ENCODE results near the gene DPY19L2. TPM values are rescaled to one million over a fixed set of nuclear protein-coding genes. Genes with fewer than 3 reads are reported as not detected.
"Not testable (repeated sequence)": the region's sequence is repeated elsewhere in the genome, so short reads cannot be mapped to it uniquely, and the experiment has no call there.

DPY19L2 gene
- total and polyA plus RNA-seq, 2 of the 13 experiments (the other 11 are each of a cell fraction or from before 2014, with no cell fraction given) = not detected

DNA sequence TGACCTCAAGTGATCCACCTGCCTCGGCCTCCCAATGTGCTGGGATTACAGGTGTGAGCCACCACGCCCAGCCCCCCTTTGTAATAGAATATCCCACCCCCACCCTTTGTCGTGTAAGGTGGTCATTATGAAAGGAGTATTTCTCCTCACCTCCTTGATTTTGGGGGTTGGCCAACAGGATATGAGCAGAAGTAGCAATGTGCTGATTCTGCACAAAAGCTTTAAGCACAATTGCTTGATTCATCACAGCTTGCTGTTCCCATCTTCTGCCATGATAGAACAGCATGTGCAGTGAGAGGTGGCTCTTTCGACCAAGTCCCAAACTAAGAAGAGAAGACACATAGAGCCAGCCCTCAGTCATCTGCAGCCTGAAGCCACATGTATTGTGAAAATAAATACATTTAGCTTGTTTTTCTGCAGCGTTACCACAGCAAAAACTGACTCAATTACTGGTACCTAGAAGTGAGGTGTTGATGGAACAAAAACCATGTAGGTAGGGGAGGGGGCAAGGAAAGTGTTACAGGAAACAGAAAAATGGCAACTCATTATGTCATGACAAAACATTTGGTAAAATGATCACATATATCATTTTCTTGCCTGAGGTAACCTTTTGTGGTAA, 122.9 kb downstream of the DPY19L2 start:
- BruUV-seq (replicated peaks); FAIRE-seq; H3K4me2 ChIP-seq (ENCODE audit: low read depth, low read length); H3K79me2 ChIP-seq (ENCODE audit: insufficient read depth, low read length); POLR2A ChIA-PET; H3K4me3 ChIP-seq (replicated peaks in 1 of 3; ENCODE audit: insufficient read depth in 1 of 3, low read depth in 2 of 3, low read length in 3 of 3); ATAC-seq; H3K27ac ChIP-seq (ENCODE audit: extremely low read length, insufficient read depth, low read length); in situ Hi-C loops (cut with HindIII; ENCODE audit: extremely low pct_ligation_motif_present, low pct_unique_long_range_greater_than_20kb); CTCF ChIA-PET (ENCODE audit: low intra/inter-chr PET ratio, low total read pairs); DNase-seq (ENCODE audit: low spot score); H3K9me3 ChIP-seq (ENCODE audit: low read length); H3K36me3 ChIP-seq (replicated peaks in 1 of 2; ENCODE audit: control insufficient read depth in 1 of 2, insufficient read depth in 2 of 2, low read length in 2 of 2); H4K20me1 ChIP-seq (ENCODE audit: insufficient read depth, low read length); H3K4me1 ChIP-seq (ENCODE audit: insufficient read depth, low read length); H3K27me3 ChIP-seq (ENCODE audit: control insufficient read depth in 1 of 2, insufficient read depth in 2 of 2, low read length in 2 of 2); H2AFZ ChIP-seq (ENCODE audit: low read length); H3K9ac ChIP-seq (ENCODE audit: insufficient read depth, low read depth, low read length): not testable (repeated sequence)
- TF ChIP-seq MAFK (conservative IDR thresholded peaks at IDR 0.05 in 1 of 2, IDR thresholded peaks at IDR 0.05 in 1 of 2; ENCODE audit: low read length in 2 of 2) = peak; percentile 34 to 60
- TF ChIP-seq MAFF (IDR thresholded peaks at IDR 0.05; ENCODE audit: low read depth, low read length) = peak; percentile 49
- intact Hi-C loops (cut with micrococcal nuclease; ENCODE audit: unreplicated experiment) = loop anchor here (10.0 kb wide), 1 partner anchor 189 kb away; no protein-coding TSS in a partner anchor
- 40% methylated on average over 1 of the region's 5 CpGs for WGBS (ENCODE audit: low lambda C conversion rate)

- in situ Hi-C loops (cut with HindIII; ENCODE audit: extremely low pct_ligation_motif_present, low pct_unique_long_range_greater_than_20kb) = not testable (repeated sequence)
Measured at GRCh38 chr12:63538656-63539055, 129.6 kb downstream of the DPY19L2 start.

GRCh38 chr12:63537838-63538237, 130.5 kb downstream of the DPY19L2 start:
- DNase-seq (ENCODE audit: low spot score); H3K4me3 ChIP-seq (replicated peaks in 1 of 3; ENCODE audit: insufficient read depth in 1 of 3, low read depth in 2 of 3, low read length in 3 of 3); intact Hi-C loops (cut with micrococcal nuclease; ENCODE audit: unreplicated experiment); H3K9ac ChIP-seq (ENCODE audit: insufficient read depth, low read depth, low read length); BruUV-seq (replicated peaks); H3K79me2 ChIP-seq (ENCODE audit: insufficient read depth, low read length); H4K20me1 ChIP-seq (ENCODE audit: insufficient read depth, low read length); FAIRE-seq; H3K4me2 ChIP-seq (ENCODE audit: low read depth, low read length); H3K9me3 ChIP-seq (ENCODE audit: low read length); H3K36me3 ChIP-seq (replicated peaks in 1 of 2; ENCODE audit: control insufficient read depth in 1 of 2, insufficient read depth in 2 of 2, low read length in 2 of 2); H3K4me1 ChIP-seq (ENCODE audit: insufficient read depth, low read length); H2AFZ ChIP-seq (ENCODE audit: low read length); H3K27ac ChIP-seq (ENCODE audit: extremely low read length, insufficient read depth, low read length); H3K27me3 ChIP-seq (ENCODE audit: control insufficient read depth in 1 of 2, insufficient read depth in 2 of 2, low read length in 2 of 2); in situ Hi-C loops (cut with HindIII; ENCODE audit: extremely low pct_ligation_motif_present, low pct_unique_long_range_greater_than_20kb); POLR2A ChIA-PET; CTCF ChIA-PET (ENCODE audit: low intra/inter-chr PET ratio, low total read pairs); ATAC-seq: not testable (repeated sequence)

More at GRCh38 chr12:63538656-63539055, 129.6 kb downstream of the DPY19L2 start:
- BruUV-seq (replicated peaks); H3K9me3 ChIP-seq (ENCODE audit: low read length); H3K36me3 ChIP-seq (replicated peaks in 1 of 2; ENCODE audit: control insufficient read depth in 1 of 2, insufficient read depth in 2 of 2, low read length in 2 of 2); FAIRE-seq; H3K27ac ChIP-seq (ENCODE audit: extremely low read length, insufficient read depth, low read length); H3K4me2 ChIP-seq (ENCODE audit: low read depth, low read length); POLR2A ChIA-PET; CTCF ChIA-PET (ENCODE audit: low intra/inter-chr PET ratio, low total read pairs); H3K27me3 ChIP-seq (ENCODE audit: control insufficient read depth in 1 of 2, insufficient read depth in 2 of 2, low read length in 2 of 2); H3K79me2 ChIP-seq (ENCODE audit: insufficient read depth, low read length); H3K4me3 ChIP-seq (replicated peaks in 1 of 3; ENCODE audit: insufficient read depth in 1 of 3, low read depth in 2 of 3, low read length in 3 of 3); H3K4me1 ChIP-seq (ENCODE audit: insufficient read depth, low read length); H4K20me1 ChIP-seq (ENCODE audit: insufficient read depth, low read length); intact Hi-C loops (cut with micrococcal nuclease; ENCODE audit: unreplicated experiment); H3K9ac ChIP-seq (ENCODE audit: insufficient read depth, low read depth, low read length); DNase-seq (ENCODE audit: low spot score); ATAC-seq; H2AFZ ChIP-seq (ENCODE audit: low read length): not testable (repeated sequence)
- 14% methylated on average over 4 of the region's 4 CpGs for WGBS (ENCODE audit: low lambda C conversion rate)

DNA sequence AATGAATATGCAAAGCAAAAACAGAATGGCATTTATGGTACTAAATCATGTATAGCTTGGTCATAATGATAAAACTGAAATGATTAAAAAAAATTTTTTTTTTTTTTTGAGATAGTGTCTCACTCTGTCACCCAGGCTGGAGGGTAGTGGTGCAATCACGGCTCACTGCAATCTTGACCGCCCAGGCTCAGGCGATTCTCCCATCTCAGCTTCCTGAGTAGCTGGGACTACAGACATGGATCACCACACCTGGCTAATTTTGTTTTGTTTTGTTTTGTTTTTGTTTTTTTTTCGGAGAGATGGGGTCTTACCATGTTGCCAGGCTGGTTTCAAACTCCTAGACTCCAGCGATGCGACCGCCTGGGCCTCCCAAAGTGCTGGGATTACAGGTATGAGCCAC, 138.7 kb downstream of the DPY19L2 start:
- H3K9me3 ChIP-seq (ENCODE audit: low read length); POLR2A ChIA-PET; CTCF ChIA-PET (ENCODE audit: low intra/inter-chr PET ratio, low total read pairs); H3K9ac ChIP-seq (ENCODE audit: insufficient read depth, low read depth, low read length); in situ Hi-C loops (cut with HindIII; ENCODE audit: extremely low pct_ligation_motif_present, low pct_unique_long_range_greater_than_20kb); H3K27ac ChIP-seq (ENCODE audit: extremely low read length, insufficient read depth, low read length); FAIRE-seq; intact Hi-C loops (cut with micrococcal nuclease; ENCODE audit: unreplicated experiment); H3K36me3 ChIP-seq (replicated peaks in 1 of 2; ENCODE audit: control insufficient read depth in 1 of 2, insufficient read depth in 2 of 2, low read length in 2 of 2); H3K4me2 ChIP-seq (ENCODE audit: low read depth, low read length); H3K27me3 ChIP-seq (ENCODE audit: control insufficient read depth in 1 of 2, insufficient read depth in 2 of 2, low read length in 2 of 2); H3K79me2 ChIP-seq (ENCODE audit: insufficient read depth, low read length); H3K4me3 ChIP-seq (replicated peaks in 1 of 3; ENCODE audit: insufficient read depth in 1 of 3, low read depth in 2 of 3, low read length in 3 of 3); BruUV-seq (replicated peaks); H2AFZ ChIP-seq (ENCODE audit: low read length); H4K20me1 ChIP-seq (ENCODE audit: insufficient read depth, low read length); H3K4me1 ChIP-seq (ENCODE audit: insufficient read depth, low read length); DNase-seq (ENCODE audit: low spot score); ATAC-seq: not testable (repeated sequence)
- 2% methylated on average over 7 of the region's 7 CpGs for WGBS (ENCODE audit: low lambda C conversion rate)
